HCT116 (cell line): ENCODE data around the gene ZNF384. TPM values are rescaled to one million over a fixed set of nuclear protein-coding genes. Genes with fewer than 3 reads are reported as not detected.

ENCODE experiments used
- total RNA-seq: library from RNA; stranded (reverse); gene quantifications from one replicate; pipeline ENCODE4 v1.2.1, GENCODE V29; 2021; ENCODE audit not compliant: unreplicated experiment

Gene ZNF384
- total RNA-seq, 1 experiment from 2014 or later: 73.4 TPM

Other genes starting within 250 kb of the ZNF384 start
- gene CD27, start 244.4 kb downstream of the ZNF384 start, total RNA-seq: 0.25 TPM
- gene TAPBPL, start 237.3 kb downstream of the ZNF384 start, total RNA-seq: 0.54 TPM
- 12.1 TPM for gene VAMP1, start 218.7 kb downstream of the ZNF384 start, total RNA-seq
- gene MRPL51, start 196.1 kb downstream of the ZNF384 start, total RNA-seq: 265 TPM
- gene NCAPD2, start 195.3 kb downstream of the ZNF384 start, total RNA-seq: 177 TPM
- gene GAPDH, start 154.9 kb downstream of the ZNF384 start, total RNA-seq: 5,901 TPM
- 0.34 TPM for gene IFFO1, start 133.3 kb downstream of the ZNF384 start, total RNA-seq
- gene NOP2, start 121.1 kb downstream of the ZNF384 start, total RNA-seq: 108 TPM
- 342 TPM for gene CHD4, start 82.0 kb downstream of the ZNF384 start, total RNA-seq
- 5.2 TPM for gene LPAR5, start 53.4 kb downstream of the ZNF384 start, total RNA-seq
- 1.0 TPM for gene ACRBP, start 41.9 kb downstream of the ZNF384 start, total RNA-seq
- gene ING4, start 26.3 kb downstream of the ZNF384 start, total RNA-seq: 17.9 TPM
- gene PIANP, start 11.4 kb upstream of the ZNF384 start, total RNA-seq: not detected
- 67.8 TPM for gene COPS7A, start 34.7 kb upstream of the ZNF384 start, total RNA-seq
- gene MLF2, start 63.8 kb upstream of the ZNF384 start, total RNA-seq: 309 TPM
- 494 TPM for gene PTMS, start 77.0 kb upstream of the ZNF384 start, total RNA-seq
- gene LAG3, start 83.1 kb upstream of the ZNF384 start, total RNA-seq: 3.3 TPM
- 0.42 TPM for gene CD4, start 100.2 kb upstream of the ZNF384 start, total RNA-seq
- gene GPR162, start 132.4 kb upstream of the ZNF384 start, total RNA-seq: 2.3 TPM
- 32.2 TPM for gene P3H3, start 139.0 kb upstream of the ZNF384 start, total RNA-seq
- 8.7 TPM for gene GNB3, start 151.6 kb upstream of the ZNF384 start, total RNA-seq
- 63.0 TPM for gene CDCA3, start 161.9 kb upstream of the ZNF384 start, total RNA-seq
- gene USP5, start 162.8 kb upstream of the ZNF384 start, total RNA-seq: 175 TPM
- gene TPI1, start 178.2 kb upstream of the ZNF384 start, total RNA-seq: 1,068 TPM
- 10.0 TPM for gene SPSB2, start 183.9 kb upstream of the ZNF384 start, total RNA-seq
- gene LRRC23, start 215.4 kb upstream of the ZNF384 start, total RNA-seq: 8.0 TPM
- gene ENO2, start 225.2 kb upstream of the ZNF384 start, total RNA-seq: 117 TPM
- 104 TPM for gene ATN1, start 238.6 kb upstream of the ZNF384 start, total RNA-seq